Measurements from ENCODE around the gene ANAPC15.

ANAPC15 gene

GRCh38 chr11:72124046-72124445, 11.6 kb upstream of the ANAPC15 start:
- no peak for DNase-seq

- DNase-seq = no peak
Measured at GRCh38 chr11:72123117-72123653, 10.7 kb upstream of the ANAPC15 start.

GRCh38 chr11:72122607-72123006, 10.1 kb upstream of the ANAPC15 start:
- no peak for DNase-seq

GRCh38 chr11:72120930-72121329, 8.4 kb upstream of the ANAPC15 start:
- DNase-seq = no peak

GRCh38 chr11:72119198-72119597, 6.7 kb upstream of the ANAPC15 start:
- no peak for DNase-seq

GRCh38 chr11:72116019-72116755, 3.7 kb upstream of the ANAPC15 start:
- no peak for DNase-seq

- no peak for DNase-seq
Measured at GRCh38 chr11:72114570-72114969, 2.1 kb upstream of the ANAPC15 start.

- no peak for DNase-seq
Measured at GRCh38 chr11:72112978-72113808, 698 bp upstream of the ANAPC15 start.

- no peak for DNase-seq
Measured at GRCh38 chr11:72111300-72112142, 974 bp downstream of the ANAPC15 start.

- no peak for DNase-seq
Measured at GRCh38 chr11:72105888-72106287, 6.6 kb downstream of the ANAPC15 start, which contains the start of gene TOMT. TSS of gene TOMT (plus strand) at chr11:72105924. CDS start at chr11:72105952, 28 bp downstream.

- DNase-seq = no peak
Measured at GRCh38 chr11:72103754-72104167, 8.7 kb downstream of the ANAPC15 start.

- peak; percentile 83 for DNase-seq
Measured at GRCh38 chr11:72102946-72103753, 9.3 kb downstream of the ANAPC15 start, which contains the start of gene LAMTOR1. TSS of gene LAMTOR1 (minus strand) at chr11:72103297. CDS start at chr11:72103224, 73 bp downstream.

GRCh38 chr11:72102631-72102945, 9.9 kb downstream of the ANAPC15 start:
- no peak for DNase-seq

GRCh38 chr11:72102162-72102561, 10.3 kb downstream of the ANAPC15 start:
- no peak for DNase-seq

- DNase-seq = no peak
Measured at GRCh38 chr11:72100462-72100861, 12.0 kb downstream of the ANAPC15 start.

- DNase-seq = no peak
Measured at GRCh38 chr11:72100009-72100408, 12.5 kb downstream of the ANAPC15 start.

- no peak for DNase-seq
Measured at GRCh38 chr11:72098741-72099140, 13.8 kb downstream of the ANAPC15 start.

- peak; percentile 62 for DNase-seq
Measured at GRCh38 chr11:72091292-72091691, 21.2 kb downstream of the ANAPC15 start.

- no peak for DNase-seq
Measured at GRCh38 chr11:72088076-72088808, 24.3 kb downstream of the ANAPC15 start.

- DNase-seq = no peak
Measured at GRCh38 chr11:72085621-72086351, 26.7 kb downstream of the ANAPC15 start.

GRCh38 chr11:72084965-72085364, 27.5 kb downstream of the ANAPC15 start:
- DNase-seq = no peak

Measured in 8988T (cell line).